Prostate gland (tissue), 2 donors: ENCODE measurements around the gene ODAD3.

Experiments
- CTCF ChIP-seq, 4 experiments: fragments of 200-600 bp in 2 of 4; fragments of 450-650 bp in 2 of 4; sonication (generic) in 2 of 4; IDR thresholded peaks; 1 replicate in 3 of 4; 2 replicates in 1 of 4; pipeline ENCODE4 v1.5.1; 2016 to 2019; ENCODE audit warnings: antibody characterized with exemption in 4 of 4, mild to moderate bottlenecking in 2 of 4, moderate library complexity in 2 of 4
- POLR2A ChIP-seq: fragments of 450-650 bp; IDR thresholded peaks from one replicate; pipeline ENCODE4 v1.6.1; 2016; ENCODE audit warnings: antibody characterized with exemption, mild to moderate bottlenecking
- POLR2AphosphoS5 ChIP-seq: sonication (generic); formaldehyde crosslinking; IDR thresholded peaks from one replicate; pipeline ENCODE4 v1.6.1; 2017; ENCODE audit warnings: antibody characterized with exemption

GRCh38 chr19:11383706-11384048, 51.2 kb downstream of the ODAD3 start:
- TF ChIP-seq POLR2A, result no peak
- TF ChIP-seq POLR2AphosphoS5, result no peak
- no peak for TF ChIP-seq CTCF (IDR thresholded peaks at IDR 0.05)
